CD14-positive monocyte (primary cell): Measurements from ENCODE around the gene MAP3K7. TPM values are rescaled to one million over a fixed set of nuclear protein-coding genes. Genes with fewer than 3 reads are reported as not detected.

Experiments used
- DNase-seq, 3 donors: peaks; one replicate each; pipeline ENCODE4 v3.0.0-alpha.2; 2011 to 2022
- H2AFZ ChIP-seq: 2 replicates; pipeline ENCODE4 v1.6.0; 2012; ENCODE audit warnings: mild to moderate bottlenecking, low read depth, low read length, inconsistent platforms; ENCODE audit not compliant: insufficient read depth, poor library complexity, severe bottlenecking
- H3K27ac ChIP-seq, 2 donors: 1 replicate in 1 of 2; 2 replicates in 1 of 2; pipeline ENCODE4 v1.5.1; 2012 to 2013; ENCODE audit warnings: low read length in 2 of 2, control low read depth in 1 of 2, inconsistent platforms in 1 of 2, low read depth in 1 of 2, mild to moderate bottlenecking in 1 of 2
- H3K27me3 ChIP-seq, 2 donors: one replicate each; pipeline versions ENCODE4 v1.6.0 to v1.6.1; 2011 to 2013; ENCODE audit warnings: low read length in 2 of 2; ENCODE audit not compliant: control insufficient read depth in 2 of 2, insufficient read depth in 2 of 2
- H3K36me3 ChIP-seq, 2 donors: replicated peaks in 1 of 2; 1 replicate in 1 of 2; 2 replicates in 1 of 2; pipeline versions ENCODE4 v1.5.1 to v1.6.1; 2012 to 2013; ENCODE audit warnings: low read length in 2 of 2, control low read depth in 1 of 2, inconsistent platforms in 1 of 2, mild to moderate bottlenecking in 1 of 2; ENCODE audit not compliant: insufficient read depth in 2 of 2, control insufficient read depth in 1 of 2
- H3K4me1 ChIP-seq, 2 donors: 1 replicate in 1 of 2; 2 replicates in 1 of 2; pipeline versions ENCODE4 v1.5.1 to v1.6.1; 2012 to 2013; ENCODE audit warnings: low read length in 2 of 2, control low read depth in 1 of 2, inconsistent platforms in 1 of 2, mild to moderate bottlenecking in 1 of 2, moderate library complexity in 1 of 2; ENCODE audit not compliant: insufficient read depth in 2 of 2, control insufficient read depth in 1 of 2
- H3K4me2 ChIP-seq: replicated peaks from 2 replicates; pipeline ENCODE3; 2012; ENCODE audit warnings: low read length, moderate library complexity, mild to moderate bottlenecking; ENCODE audit not compliant: poor library complexity, severe bottlenecking; ENCODE audit errors: extremely low read depth
- H3K4me3 ChIP-seq, 3 experiments: fragments of 200-600 bp in 1 of 3; sonication (generic) in 1 of 3; replicated peaks in 1 of 3; 1 replicate in 2 of 3; 2 replicates in 1 of 3; pipeline ENCODE4 v1.5.1; 2011 to 2013; ENCODE audit warnings: low read length in 3 of 3, mild to moderate bottlenecking in 3 of 3, control low read depth in 2 of 3, low read depth in 2 of 3, inconsistent platforms in 1 of 3, moderate library complexity in 1 of 3
- H3K79me2 ChIP-seq: 2 replicates; pipeline ENCODE4 v1.6.0; 2012; ENCODE audit warnings: mild to moderate bottlenecking, control low read depth, inconsistent platforms, low read length, moderate library complexity; ENCODE audit not compliant: insufficient read depth
- H3K9ac ChIP-seq: 2 replicates; pipeline ENCODE4 v1.6.0; 2017; ENCODE audit warnings: low read length, mild to moderate bottlenecking; ENCODE audit not compliant: insufficient read depth, poor library complexity, severe bottlenecking
- H3K9me3 ChIP-seq, 2 donors: replicated peaks in 1 of 2; 1 replicate in 1 of 2; 2 replicates in 1 of 2; pipeline versions ENCODE4 v1.5.1 to v1.6.1; 2012 to 2013; ENCODE audit warnings: low read length in 2 of 2, control low read depth in 1 of 2; ENCODE audit not compliant: control insufficient read depth in 1 of 2, insufficient read depth in 1 of 2
- H4K20me1 ChIP-seq: 2 replicates; pipeline ENCODE4 v1.6.0; 2012; ENCODE audit warnings: mild to moderate bottlenecking, low read length, control low read depth, moderate library complexity; ENCODE audit not compliant: insufficient read depth
- H3K27ac Mint-ChIP-seq, 7 donors: one replicate each; pipeline ENCODE4 v1.8.0; 2020; ENCODE audit warnings: mild to moderate bottlenecking in 7 of 7, mixed read lengths in 7 of 7, moderate library complexity in 6 of 7, inconsistent platforms in 2 of 7
- H3K27me3 Mint-ChIP-seq, 3 donors: one replicate each; pipeline ENCODE4 v1.8.0; 2021 to 2022; ENCODE audit warnings: low read depth in 3 of 3, mild to moderate bottlenecking in 3 of 3, mixed read lengths in 3 of 3, moderate library complexity in 3 of 3, inconsistent platforms in 1 of 3
- H3K36me3 Mint-ChIP-seq, 2 donors: one replicate each; pipeline ENCODE4 v1.8.0; 2020; ENCODE audit warnings: mixed read lengths in 2 of 2, inconsistent platforms in 1 of 2, mild to moderate bottlenecking in 1 of 2
- H3K4me1 Mint-ChIP-seq: one replicate; pipeline ENCODE4 v1.8.0; 2020; ENCODE audit warnings: mild to moderate bottlenecking, mixed read lengths
- H3K4me3 Mint-ChIP-seq, 2 donors: one replicate each; pipeline ENCODE4 v1.8.0; 2020; ENCODE audit warnings: mild to moderate bottlenecking in 2 of 2, mixed read lengths in 2 of 2, moderate library complexity in 1 of 2
- H3K9me3 Mint-ChIP-seq, 7 donors: one replicate each; pipeline ENCODE4 v1.8.0; 2020 to 2022; ENCODE audit warnings: mixed read lengths in 7 of 7, mild to moderate bottlenecking in 6 of 7, moderate library complexity in 6 of 7, inconsistent platforms in 2 of 7
- CTCF ChIP-seq: fragments of 200-600 bp; IDR thresholded peaks from one replicate; pipeline ENCODE4 v1.8.0; 2022; ENCODE audit warnings: antibody characterized with exemption, mild to moderate bottlenecking
- WGBS: methylation state at CpG from one replicate; pipeline ENCODE4 v1.1.5; 2013; ENCODE audit warnings: missing lambda C conversion rate; ENCODE audit not compliant: insufficient coverage; 5-methylcytosine and 5-hydroxymethylcytosine counted together
- intact Hi-C, 2 donors: fragments of 100-400 bp; cut with micrococcal nuclease; formaldehyde crosslinking; loops; one replicate each; pipeline versions ENCODE4 v1.15.0 to v1.15.1; 2023
- polyA plus RNA-seq, 3 donors: library from polyadenylated mRNA; depleted of rRNA in 1 of 3; unstranded in 2 of 3; stranded (reverse) in 1 of 3; fragments of 300-500 nt in 2 of 3; fragments of >200 nt in 1 of 3; fragmentation: Illumina TruSeq in 2 of 3; gene quantifications; 1 replicate in 2 of 3; 2 replicates in 1 of 3; pipeline ENCODE4 v1.2.3, GENCODE V29; 2012 to 2021

MAP3K7 gene
- polyA plus RNA-seq, 3 donors, result 12.4 to 20.0 (median 15.3) TPM

GRCh38 chr6:90621581-90621980, 34.7 kb upstream of the MAP3K7 start:
- no peak for TF ChIP-seq CTCF
- Histone ChIP-seq H4K20me1 (no peaks in the 10 kb centered on the region), H3K9ac (no peak overlapping the region), H3K79me2 (no peaks in the 10 kb centered on the region), H3K9me3 (peaks cover 0 to 6% of the 10 kb centered on the region in 2 donors), H2AFZ (no peak overlapping the region), H3K4me3 (no peak overlapping the region), H3K4me1 (no peaks in the 10 kb centered on the region), H3K27ac (no peak overlapping the region), H3K36me3 (no peaks in the 10 kb centered on the region), H3K4me2 (no peak overlapping the region), H3K27me3 (peaks cover 4 to 10% of the 10 kb centered on the region in 2 donors)
- Mint-ChIP-seq H3K36me3 (no peaks in the 10 kb centered on the region), H3K27me3 (peaks cover 0 to 4% (median 3%) of the 10 kb centered on the region in 3 donors), H3K4me3 (no peak overlapping the region), H3K9me3 (peaks cover 3 to 17% (median 12%) of the 10 kb centered on the region in 7 donors), H3K4me1 (no peaks in the 10 kb centered on the region), H3K27ac (no peak overlapping the region)
- intact Hi-C loops, result no loop called here
- DNase-seq, result no peak
- WGBS, result no CpG with 5 or more reads among the region's 2 CpGs

- Mint-ChIP-seq H3K36me3 (no peaks in the 10 kb centered on the region), H3K27me3 (peaks cover 3 to 16% (median 9%) of the 10 kb centered on the region in 3 donors), H3K4me1 (no peaks in the 10 kb centered on the region), H3K4me3 (no peak overlapping the region), H3K9me3 (peaks cover under 1 to 8% (median 6%) of the 10 kb centered on the region in 7 donors), H3K27ac (no peak overlapping the region)
- no peak overlapping the region for H2AFZ ChIP-seq
- no peak overlapping the region for H3K4me3 ChIP-seq
- no peaks in the 10 kb centered on the region for H3K79me2 ChIP-seq
- H3K9me3 ChIP-seq, result peaks cover 0 to 6% of the 10 kb centered on the region in 2 donors
- no peaks in the 10 kb centered on the region for H3K36me3 ChIP-seq
- no peak overlapping the region for H3K4me2 ChIP-seq
- H3K4me1 ChIP-seq, result no peaks in the 10 kb centered on the region
- no peak overlapping the region for H3K27ac ChIP-seq
- no CpG with 5 or more reads among the region's 2 CpGs for WGBS
- intact Hi-C loops, result no loop called here
- no peak for TF ChIP-seq CTCF
- no peak overlapping the region for H3K9ac ChIP-seq
- DNase-seq, result no peak
- H4K20me1 ChIP-seq, result no peaks in the 10 kb centered on the region
- peaks cover 7 to 10% of the 10 kb centered on the region in 2 donors for H3K27me3 ChIP-seq
Measured at GRCh38 chr6:90619221-90619620, 32.3 kb upstream of the MAP3K7 start.
